Peyer's patch (tissue), 4 donors: ENCODE measurements around the gene PPP2R5E. TPM values are rescaled to one million over a fixed set of nuclear protein-coding genes. Genes with fewer than 3 reads are reported as not detected.

Source experiments
- DNase-seq, 3 donors: peaks; one replicate each; pipeline ENCODE4 v3.0.0-alpha.2; 2017 to 2019
- H3K27ac ChIP-seq, 4 donors: fragments of 200-600 bp; sonication (generic); one replicate each; pipeline ENCODE4 v1.5.1; 2016 to 2019
- H3K27me3 ChIP-seq, 2 donors: fragments of 200-600 bp; sonication (generic); one replicate each; pipeline ENCODE4 v1.5.1; 2019
- H3K36me3 ChIP-seq, 3 donors: fragments of 200-600 bp; sonication (generic); one replicate each; pipeline ENCODE4 v1.5.1; 2016 to 2019
- H3K4me1 ChIP-seq, 4 donors: fragments of 200-600 bp; sonication (generic); one replicate each; pipeline ENCODE4 v1.5.1; 2016 to 2019
- H3K4me3 ChIP-seq, 4 donors: fragments of 200-600 bp; sonication (generic); 1 replicate in 3 of 4; 2 replicates in 1 of 4; pipeline ENCODE4 v1.5.1; 2016 to 2019; ENCODE audit warnings: mild to moderate bottlenecking in 1 of 4
- H3K9me3 ChIP-seq, 4 donors: fragments of 200-600 bp; sonication (generic); one replicate each; pipeline ENCODE4 v1.5.1; 2016 to 2019; ENCODE audit warnings: mild to moderate bottlenecking in 1 of 4
- CTCF ChIP-seq, 6 experiments: fragments of 450-650 bp in 4 of 6; fragments of 200-600 bp in 2 of 6; sonication (generic) in 1 of 6; IDR thresholded peaks; one replicate each; pipeline ENCODE4 v1.5.1; 2017 to 2019; ENCODE audit warnings: antibody characterized with exemption in 6 of 6, mild to moderate bottlenecking in 3 of 6, moderate library complexity in 1 of 6
- POLR2A ChIP-seq, 2 donors: fragments of 450-650 bp; IDR thresholded peaks; one replicate each; pipeline ENCODE4 v1.5.1; 2017; ENCODE audit warnings: antibody characterized with exemption in 2 of 2, mild to moderate bottlenecking in 2 of 2, moderate library complexity in 2 of 2
- total RNA-seq, 4 donors: library from RNA; depleted of rRNA; stranded (reverse); fragments of >200 nt; gene quantifications; one replicate each; pipeline ENCODE4 v1.1.0, GENCODE V29; 2016

Gene PPP2R5E
- total RNA-seq, 4 donors from 2014 or later, result 14.9 to 19.3 (median 17.0) TPM

GRCh38 chr14:63457498-63457897 is 85.7 kb downstream of the PPP2R5E start:
- DNase-seq, result no peak
- Histone ChIP-seq H3K9me3 (no peaks in the 10 kb centered on the region), H3K27ac (no peak overlapping the region), H3K36me3 (peaks cover 0 to 6% (median 0%) of the 10 kb centered on the region in 3 donors), H3K27me3 (no peaks in the 10 kb centered on the region), H3K4me3 (no peak overlapping the region), H3K4me1 (no peaks in the 10 kb centered on the region)
- TF ChIP-seq CTCF (IDR thresholded peaks at IDR 0.05) (no peak), POLR2A (IDR thresholded peaks at IDR 0.05) (no peak)

DNA sequence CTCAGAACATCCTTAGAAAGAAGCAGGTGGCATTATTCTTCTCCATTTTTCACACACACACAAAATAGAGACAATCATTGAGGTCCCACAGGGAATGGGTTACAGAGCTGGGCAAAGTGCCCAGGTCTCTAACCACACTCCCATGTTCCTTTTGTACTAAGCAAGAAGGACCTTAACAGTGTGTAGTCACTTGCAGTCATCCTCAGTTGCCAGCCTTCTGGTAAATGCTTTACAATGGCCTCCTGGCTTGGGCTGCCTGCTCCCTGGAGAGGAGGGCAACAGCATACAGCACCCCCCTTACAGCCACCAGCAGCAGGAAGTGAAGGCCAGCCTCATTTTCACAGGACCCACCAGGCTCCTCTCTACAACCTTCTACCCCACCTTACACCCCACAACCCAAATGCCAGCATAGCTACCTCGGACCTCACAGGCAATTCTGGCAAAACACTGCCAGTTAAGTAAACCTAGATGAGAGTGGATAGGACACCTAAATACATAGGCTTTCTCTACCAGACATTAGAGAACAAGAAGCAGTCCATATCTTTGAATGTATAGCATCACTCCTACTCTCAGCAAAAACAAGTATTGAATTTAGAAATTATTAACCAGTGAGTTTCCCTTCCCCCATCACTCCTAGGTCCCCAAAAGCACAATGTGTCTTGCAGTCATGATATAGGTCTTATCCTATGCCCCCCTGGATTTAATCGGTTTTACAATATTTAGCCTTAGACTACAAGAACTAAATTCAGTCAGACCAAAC is 88.1 kb downstream of the PPP2R5E start:
- no peak for TF ChIP-seq POLR2A (IDR thresholded peaks at IDR 0.05)
- no peak for TF ChIP-seq CTCF (IDR thresholded peaks at IDR 0.05)
- DNase-seq, result no peak
- Histone ChIP-seq H3K27me3 (no peaks in the 10 kb centered on the region), H3K4me3 (no peak overlapping the region), H3K4me1 (no peaks in the 10 kb centered on the region), H3K27ac (no peak overlapping the region), H3K36me3 (peaks cover 0 to 6% (median 0%) of the 10 kb centered on the region in 3 donors), H3K9me3 (no peaks in the 10 kb centered on the region)

GRCh38 chr14:63454436-63454835 is 88.7 kb downstream of the PPP2R5E start:
- Histone ChIP-seq H3K27ac (no peak overlapping the region), H3K4me1 (no peaks in the 10 kb centered on the region), H3K36me3 (peaks cover 0 to 6% (median 0%) of the 10 kb centered on the region in 3 donors), H3K27me3 (no peaks in the 10 kb centered on the region), H3K9me3 (no peaks in the 10 kb centered on the region), H3K4me3 (no peak overlapping the region)
- no peak for DNase-seq
- no peak for TF ChIP-seq CTCF (IDR thresholded peaks at IDR 0.05)
- no peak for TF ChIP-seq POLR2A (IDR thresholded peaks at IDR 0.05)

DNA sequence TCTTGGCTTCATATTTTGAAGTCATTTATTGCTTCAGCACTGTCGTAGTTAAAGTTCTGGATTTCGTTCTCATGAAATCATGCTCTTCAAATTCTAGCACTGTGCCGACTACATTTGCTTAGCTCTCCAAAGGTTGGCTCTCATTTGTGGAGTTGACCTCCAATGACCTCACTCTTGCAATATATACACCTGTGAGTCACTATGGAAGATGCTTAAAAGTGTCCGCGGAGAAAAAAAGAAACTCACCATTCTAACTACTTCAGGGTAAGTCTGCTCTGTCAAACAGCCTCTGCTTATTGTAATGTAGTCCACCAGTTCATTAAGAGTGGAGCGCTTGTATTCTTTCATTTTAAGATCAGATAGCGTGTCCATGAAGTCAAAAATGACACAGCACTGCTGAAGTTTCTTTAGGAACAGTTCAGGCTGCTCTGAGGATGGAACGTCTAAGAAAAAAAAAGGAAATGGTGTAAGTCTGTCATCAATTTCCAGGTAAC is 89.7 kb downstream of the PPP2R5E start:
- H3K36me3 ChIP-seq, result peaks cover 0 to 6% (median 0%) of the 10 kb centered on the region in 3 donors
- no peaks in the 10 kb centered on the region for H3K4me1 ChIP-seq
- no peak overlapping the region for H3K4me3 ChIP-seq
- H3K9me3 ChIP-seq, result no peaks in the 10 kb centered on the region
- no peak for DNase-seq
- no peak overlapping the region for H3K27ac ChIP-seq
- TF ChIP-seq POLR2A (IDR thresholded peaks at IDR 0.05), result no peak
- TF ChIP-seq CTCF (IDR thresholded peaks at IDR 0.05), result no peak
- no peaks in the 10 kb centered on the region for H3K27me3 ChIP-seq

GRCh38 chr14:63452796-63453195 is 90.4 kb downstream of the PPP2R5E start:
- Histone ChIP-seq H3K36me3 (peaks cover 0 to 6% (median 0%) of the 10 kb centered on the region in 3 donors), H3K27me3 (no peaks in the 10 kb centered on the region), H3K9me3 (no peaks in the 10 kb centered on the region), H3K4me3 (no peak overlapping the region), H3K4me1 (no peaks in the 10 kb centered on the region), H3K27ac (no peak overlapping the region)
- DNase-seq, result no peak
- no peak for TF ChIP-seq POLR2A (IDR thresholded peaks at IDR 0.05)

- Histone ChIP-seq H3K27me3 (no peaks in the 10 kb centered on the region), H3K9me3 (no peaks in the 10 kb centered on the region), H3K27ac (no peak overlapping the region), H3K36me3 (peaks cover 0 to 6% (median 0%) of the 10 kb centered on the region in 3 donors), H3K4me3 (no peak overlapping the region), H3K4me1 (no peaks in the 10 kb centered on the region)
- DNase-seq, result no peak
- TF ChIP-seq POLR2A (IDR thresholded peaks at IDR 0.05), result no peak
- no peak for TF ChIP-seq CTCF (IDR thresholded peaks at IDR 0.05)
These were observed 94.3 kb downstream of the PPP2R5E start for GRCh38 chr14:63448841-63449240.
